ENCODE results near the gene GPC1.

- TF ChIP-seq CTCF (IDR thresholded peaks at IDR 0.05) (no peak), GATA2 (CRISPR knock-in tag; IDR thresholded peaks at IDR 0.05) (no peak), MAX (IDR thresholded peaks at IDR 0.05; ENCODE audit: low read depth) (no peak), FOXJ3 (CRISPR knock-in tag; IDR thresholded peaks at IDR 0.05) (no peak), TAF1 (IDR thresholded peaks at IDR 0.05; ENCODE audit: borderline replicate concordance, low read depth, low read length) (no peak), CHD2 (IDR thresholded peaks at IDR 0.05; ENCODE audit: low read length, partially characterized antibody) (no peak), YY1 (IDR thresholded peaks at IDR 0.05; ENCODE audit: low read depth) (no peak)
Observed at GRCh38 chr2:240465268-240465764, 29.9 kb downstream of the GPC1 start.

All from SK-N-SH (cell line).